ENCODE data around the gene KIRREL3. TPM values are rescaled to one million over a fixed set of nuclear protein-coding genes. Genes with fewer than 3 reads are reported as not detected.
"Not testable (repeated sequence)": the region's sequence is repeated elsewhere in the genome, so short reads cannot be mapped to it uniquely, and the experiment has no call there.

Gene KIRREL3
- total RNA-seq, 1 donor from 2014 or later = 29.3 TPM

DNA sequence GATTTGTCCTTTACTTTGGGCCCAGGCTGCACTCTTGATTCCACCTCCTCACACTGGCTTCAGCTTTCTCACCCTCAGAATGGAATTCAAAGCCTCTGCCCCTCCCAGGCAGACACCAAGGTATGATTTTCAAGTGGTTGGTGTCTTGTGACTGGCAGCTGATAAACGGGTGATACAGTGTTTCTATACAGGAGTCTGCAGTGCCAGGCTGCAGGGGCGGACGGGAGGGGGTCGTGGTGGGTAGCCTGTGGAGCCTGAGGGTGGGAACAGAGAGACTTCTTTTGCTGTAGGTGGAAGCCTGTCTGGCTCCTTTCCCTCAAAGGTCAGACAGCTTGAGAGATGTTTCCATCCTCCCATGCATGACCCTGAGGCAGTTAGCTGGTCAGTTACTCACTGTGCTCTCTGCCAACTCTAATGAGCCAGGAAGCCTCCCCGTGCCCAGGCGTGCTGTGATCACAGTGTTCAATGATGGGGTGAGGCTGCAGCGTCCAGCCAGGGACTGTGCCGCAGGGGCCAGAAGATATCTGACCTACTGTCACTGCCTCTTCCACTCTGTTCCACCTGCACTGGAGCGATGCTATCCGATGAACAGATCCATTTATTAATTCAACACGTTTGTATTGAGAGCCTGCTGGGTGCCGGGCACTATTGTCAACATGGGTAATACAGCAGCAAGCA is 627.0 kb downstream of the KIRREL3 start:
- DNase-seq = not testable (repeated sequence)

Small RNA genes within 50 kb of the gene (small RNA-seq; reads per million reads assigned to genes)
- gene AP001318.3 = not detected
- 0.17 reads per million for gene MIR3167
